Activated CD4-positive, alpha-beta T cell treated with anti-CD3 and anti-CD28 coated beads for 24 hours (primary cell): ENCODE results near the gene GLT6D1.
"Not testable (repeated sequence)": the region's sequence is repeated elsewhere in the genome, so short reads cannot be mapped to it uniquely, and the experiment has no call there.

Experiments used
- DNase-seq, 2 donors: peaks; one replicate each; pipeline ENCODE4 v3.0.0-alpha.2; 2020; ENCODE audit warnings: low read depth in 2 of 2

The GLT6D1 gene, protein sequence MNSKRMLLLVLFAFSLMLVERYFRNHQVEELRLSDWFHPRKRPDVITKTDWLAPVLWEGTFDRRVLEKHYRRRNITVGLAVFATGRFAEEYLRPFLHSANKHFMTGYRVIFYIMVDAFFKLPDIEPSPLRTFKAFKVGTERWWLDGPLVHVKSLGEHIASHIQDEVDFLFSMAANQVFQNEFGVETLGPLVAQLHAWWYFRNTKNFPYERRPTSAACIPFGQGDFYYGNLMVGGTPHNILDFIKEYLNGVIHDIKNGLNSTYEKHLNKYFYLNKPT

GRCh38 chr9:135639196-135639595 lies at the start of gene GLT6D1:
TSS of gene GLT6D1 (minus strand) at chr9:135639540. CDS start at chr9:135639187, 353 bp downstream.
- DNase-seq, result no peak

GRCh38 chr9:135689011-135689410 lies 49.7 kb upstream of the GLT6D1 start:
- DNase-seq, result no peak

DNA sequence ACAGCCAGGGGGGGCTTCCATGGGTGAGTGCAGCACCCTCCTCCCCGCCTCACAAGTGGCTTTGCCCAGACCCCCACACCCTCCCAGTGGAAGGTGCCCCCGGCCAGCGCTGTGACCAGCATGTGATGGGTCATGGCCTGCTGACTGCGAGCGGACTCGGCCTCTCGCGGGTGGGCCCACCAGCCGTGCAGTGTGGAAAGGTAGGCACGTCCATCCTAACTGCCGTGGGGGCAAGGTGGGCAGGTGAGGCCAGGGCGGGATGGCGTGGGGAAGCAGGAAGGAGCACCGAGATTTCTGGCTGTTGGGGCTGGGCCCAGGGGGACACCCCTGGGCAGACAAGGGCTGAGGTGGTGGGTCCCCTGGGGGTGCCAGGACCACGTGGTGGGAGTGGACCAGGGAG lies 47.9 kb upstream of the GLT6D1 start:
- DNase-seq, result no peak

- no peak for DNase-seq
Observed at GRCh38 chr9:135684691-135685090, 45.4 kb upstream of the GLT6D1 start.

DNA sequence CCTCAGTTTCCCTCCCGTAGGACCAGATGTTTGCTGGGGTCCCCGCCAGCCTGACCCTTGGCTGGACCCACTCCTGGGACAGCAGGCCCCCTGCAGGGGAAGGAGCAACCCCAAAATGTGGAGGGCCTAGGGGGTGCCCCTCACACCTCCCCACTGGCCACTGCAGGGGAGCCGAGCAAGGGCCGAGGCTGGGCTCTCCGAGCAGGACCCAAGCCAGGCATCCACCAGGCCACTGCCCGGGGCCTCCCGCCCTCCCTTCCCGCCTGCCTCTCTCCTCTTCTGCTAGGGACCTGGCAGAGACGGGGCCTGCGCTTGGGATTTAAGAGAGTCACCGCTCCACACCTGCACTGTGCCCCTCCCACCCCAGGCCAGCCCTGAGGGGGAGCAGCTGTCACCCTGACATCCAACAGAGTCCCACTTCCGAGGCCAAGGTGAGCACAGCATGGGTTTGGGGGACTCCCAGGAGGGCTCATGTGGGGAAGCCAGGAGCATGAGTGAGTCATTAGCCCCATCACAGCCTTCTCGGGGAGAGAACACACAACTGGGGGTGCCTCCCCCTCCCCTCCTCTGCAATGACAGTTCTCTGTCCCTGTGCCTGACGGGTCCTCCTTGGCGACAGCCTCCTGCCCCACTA lies 44.2 kb upstream of the GLT6D1 start:
- DNase-seq, result no peak

- DNase-seq, result no peak
Observed at GRCh38 chr9:135681161-135681560, 41.8 kb upstream of the GLT6D1 start.

DNA sequence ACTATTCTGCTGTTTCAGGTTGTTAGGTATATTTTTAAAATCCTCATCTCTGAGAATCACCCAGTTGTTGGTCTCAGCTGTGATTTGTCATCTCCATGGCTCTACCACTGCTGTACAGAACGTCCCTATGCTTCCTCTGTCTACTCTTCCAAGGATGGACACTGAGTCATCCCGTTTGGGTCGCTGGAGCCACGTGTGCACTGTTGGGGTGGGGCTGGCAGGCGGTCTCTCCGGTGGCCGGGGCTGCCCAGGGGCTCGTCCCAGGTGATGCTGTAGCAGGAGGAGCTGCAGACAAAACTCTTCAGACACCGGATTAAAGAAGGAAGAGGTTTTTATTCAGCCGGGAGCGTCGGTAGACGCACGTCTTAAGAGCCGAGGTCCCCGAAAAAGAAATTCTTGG lies 40.7 kb upstream of the GLT6D1 start:
- DNase-seq, result no peak

GRCh38 chr9:135678236-135679017 lies 39.1 kb upstream of the GLT6D1 start:
- DNase-seq, result no peak

DNA sequence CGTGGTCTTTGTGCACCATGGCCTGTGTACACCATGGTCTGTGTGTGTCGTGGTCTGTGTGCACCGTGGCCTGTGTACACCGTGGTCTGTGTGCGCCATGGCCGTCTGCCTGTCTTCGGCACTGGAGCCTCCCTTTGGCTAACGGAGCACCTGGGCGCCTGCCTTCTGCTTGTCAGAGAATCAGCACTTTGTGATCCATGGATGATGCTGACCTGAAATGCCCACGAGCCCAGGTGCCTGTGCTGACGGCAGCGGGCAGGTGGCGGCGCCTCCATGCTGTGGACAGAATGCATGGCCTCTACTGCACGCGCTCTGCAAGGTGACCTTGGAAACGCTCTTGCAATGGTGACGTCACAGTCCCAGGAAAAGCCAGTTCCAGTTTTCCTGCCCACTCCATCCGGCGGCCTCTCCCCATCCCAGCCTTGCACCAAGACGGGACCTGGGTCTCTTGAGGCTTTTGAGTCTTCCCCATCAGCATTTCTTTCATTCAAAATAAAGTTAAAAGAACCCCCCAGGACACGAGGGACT lies 38.4 kb upstream of the GLT6D1 start:
- no peak for DNase-seq

- no peak for DNase-seq
Observed at GRCh38 chr9:135676891-135677290, 37.6 kb upstream of the GLT6D1 start.

DNA sequence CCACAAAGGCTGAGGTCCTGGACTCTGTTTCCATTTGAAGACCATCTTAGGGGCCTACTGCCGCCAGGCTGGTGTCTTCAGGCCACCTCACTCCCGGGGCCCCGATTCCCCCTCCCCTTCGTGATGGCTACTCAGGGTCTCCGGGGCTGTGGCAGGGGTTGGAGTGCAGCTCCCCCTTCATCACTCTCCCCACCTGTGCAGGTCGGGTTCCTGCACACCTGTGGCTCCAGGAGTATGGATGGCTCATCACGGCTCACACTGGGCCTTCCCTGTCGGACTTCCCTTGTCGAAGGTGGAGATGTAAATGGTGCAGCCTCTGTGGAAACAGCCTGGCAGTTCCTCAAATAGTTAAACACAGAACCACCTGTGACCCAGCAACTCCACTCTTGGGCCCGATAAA lies 35.6 kb upstream of the GLT6D1 start:
- no peak for DNase-seq

GRCh38 chr9:135673941-135674340 lies 34.6 kb upstream of the GLT6D1 start:
- DNase-seq, result no peak

DNA sequence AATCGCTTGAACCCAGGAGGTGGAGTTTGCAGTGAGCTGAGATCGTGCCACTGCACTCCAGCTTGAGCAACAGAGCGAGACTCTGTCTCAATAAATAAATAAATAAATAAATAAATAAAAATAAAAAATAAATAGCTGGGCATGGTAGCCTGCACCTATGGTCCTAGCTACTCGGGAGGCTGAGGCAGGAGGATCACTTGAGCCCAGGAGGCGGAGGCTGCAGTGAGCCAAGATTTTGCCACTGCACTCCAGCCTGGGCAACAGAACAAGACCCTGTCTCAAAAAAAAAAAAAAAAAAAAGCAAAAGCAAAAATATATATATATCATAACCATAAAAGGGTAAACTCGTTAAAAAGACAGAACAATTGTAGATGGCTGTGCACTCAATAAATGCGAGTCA lies 33.4 kb upstream of the GLT6D1 start:
- DNase-seq, result not testable (repeated sequence)

- DNase-seq, result no peak
Observed at GRCh38 chr9:135671591-135672041, 32.3 kb upstream of the GLT6D1 start.

GRCh38 chr9:135670721-135671590 lies 31.6 kb upstream of the GLT6D1 start:
- DNase-seq, result no peak

- DNase-seq, result no peak
Observed at GRCh38 chr9:135669616-135670285, 30.4 kb upstream of the GLT6D1 start.

DNA sequence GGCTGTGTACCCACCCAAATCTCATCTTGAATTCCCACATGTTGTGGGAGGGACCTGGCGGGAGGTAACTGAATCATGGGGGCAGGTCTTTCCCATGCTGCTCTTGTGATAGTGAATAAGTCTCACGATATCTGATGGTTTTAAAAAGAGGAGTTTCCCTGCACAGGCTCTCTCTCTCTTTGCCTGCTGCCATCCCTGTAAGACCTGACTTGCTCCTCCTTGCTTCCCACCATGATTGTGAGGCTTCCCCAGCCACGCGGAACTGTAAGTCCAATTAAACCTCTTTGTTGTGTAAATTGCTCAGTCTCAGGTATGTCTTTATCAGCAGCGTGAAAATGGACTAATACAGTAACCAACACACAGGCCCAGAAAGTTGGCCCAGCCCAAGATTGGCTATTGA lies 29.7 kb upstream of the GLT6D1 start:
- DNase-seq, result not testable (repeated sequence)

DNA sequence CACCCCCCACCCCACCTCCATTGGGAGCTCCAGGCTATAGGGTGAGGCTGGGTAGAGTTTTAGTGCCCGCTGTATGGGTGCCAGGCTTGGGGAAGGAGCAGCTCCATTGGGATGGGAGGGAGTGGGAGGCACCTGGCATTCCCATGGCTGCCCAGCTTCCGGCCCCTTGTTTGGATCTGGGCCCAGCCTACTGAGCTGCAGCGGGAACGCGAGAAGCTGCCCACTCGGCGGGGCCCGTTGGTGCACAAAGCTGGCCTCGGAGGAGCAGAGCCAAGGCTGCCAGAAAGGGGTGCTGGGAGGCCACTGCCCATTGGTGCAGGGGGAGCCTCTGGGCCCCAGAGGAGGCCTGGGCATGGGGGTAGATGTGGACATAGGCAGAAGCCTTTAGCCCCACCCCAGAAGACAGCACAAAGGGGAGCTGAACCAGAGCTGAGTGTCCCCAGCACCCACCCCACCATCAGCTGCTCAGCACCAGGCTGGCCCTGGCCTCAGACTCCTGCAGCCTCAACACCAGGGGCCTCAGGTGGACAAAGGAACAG lies 28.2 kb upstream of the GLT6D1 start:
- no peak for DNase-seq

DNA sequence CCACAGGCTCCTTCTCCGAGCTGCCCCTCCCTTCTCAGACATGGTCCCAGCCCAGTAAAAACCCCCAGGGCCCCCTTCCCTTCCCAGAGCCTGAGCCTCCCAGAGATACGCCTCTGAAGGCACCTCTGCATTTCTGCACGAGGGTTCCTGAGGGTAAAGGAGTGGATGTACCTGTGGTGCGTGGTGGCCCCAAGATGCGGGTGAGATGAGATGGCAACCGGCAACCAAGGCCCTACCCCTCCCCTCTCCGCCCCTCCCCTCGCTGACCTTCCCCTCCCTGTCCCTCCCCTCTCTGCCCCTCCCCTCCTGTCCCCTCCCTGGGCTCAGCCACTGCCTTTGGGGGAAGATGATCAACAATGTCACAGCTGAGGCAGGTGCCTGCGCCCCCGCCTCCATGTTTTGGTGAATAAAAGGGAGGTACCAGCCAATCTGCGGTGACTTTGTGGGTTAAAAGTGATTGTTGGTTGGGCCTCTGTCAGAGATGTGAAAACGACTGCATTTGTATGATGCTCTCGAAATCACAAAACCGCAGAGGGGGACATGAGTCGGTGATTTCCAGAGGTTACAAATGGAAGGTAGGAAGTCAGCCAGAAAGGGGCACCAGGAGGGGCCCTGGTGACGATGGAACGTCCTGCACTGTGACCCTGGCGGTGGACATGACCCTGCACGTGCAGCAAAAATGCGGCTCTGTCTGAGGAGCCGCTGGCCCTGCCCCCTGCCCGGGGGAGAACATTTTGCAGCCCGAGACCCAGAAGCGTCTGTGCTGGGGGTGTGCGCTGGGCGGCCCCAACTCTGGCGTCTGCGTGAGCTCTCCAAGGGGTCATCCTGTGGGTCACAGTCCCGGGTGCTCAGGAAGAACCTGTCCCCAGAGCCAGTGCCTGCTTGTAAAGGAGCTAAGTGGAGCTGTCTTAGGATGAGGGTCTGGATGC lies 27.5 kb upstream of the GLT6D1 start:
- no peak for DNase-seq

DNA sequence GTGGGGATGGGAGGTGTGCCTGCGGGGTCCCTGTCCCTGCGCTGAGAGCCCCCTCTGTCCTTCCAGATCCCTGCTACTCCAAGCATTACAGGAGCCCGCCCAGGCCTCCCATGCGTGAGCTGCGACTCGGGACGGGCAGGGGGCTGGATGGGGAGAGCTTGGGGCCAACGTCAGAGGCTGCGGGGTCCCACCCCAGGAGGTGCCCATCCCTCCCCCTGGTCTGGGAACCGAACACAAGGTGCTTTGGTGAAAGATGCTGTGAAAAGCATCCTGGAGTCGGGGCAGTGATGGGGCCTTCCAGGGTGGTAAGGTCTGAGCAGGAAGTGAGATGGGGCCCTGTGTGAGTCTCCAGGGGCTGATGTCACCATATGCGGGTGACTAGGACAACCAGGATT lies 26.5 kb upstream of the GLT6D1 start:
- DNase-seq, result no peak
